ENCODE measurements around the gene MDC1. TPM values are rescaled to one million over a fixed set of nuclear protein-coding genes. Genes with fewer than 3 reads are reported as not detected.
A peak's percentile ranks its signal among the peaks of the same experiment; 100 is the strongest.

The MDC1 gene
- total and polyA plus RNA-seq, 2 of the 13 experiments (the other 11 are each of a cell fraction or from before 2014, with no cell fraction given), result 8.4 to 14.0 TPM

- TF ChIP-seq HIC2 (CRISPR knock-in tag; IDR thresholded peaks at IDR 0.05; ENCODE audit: low read depth) (peak; percentile 57; the same call in 1 of the 2 replicates), ZNF644 (CRISPR knock-in tag; IDR thresholded peaks at IDR 0.05; ENCODE audit: low read depth) (no peak), TOPORS (CRISPR knock-in tag; IDR thresholded peaks at IDR 0.05) (no peak), ARNT2 (CRISPR knock-in tag; IDR thresholded peaks at IDR 0.05; ENCODE audit: low read depth) (peak; percentile 71), LRRFIP1 (CRISPR knock-in tag; conservative IDR thresholded peaks at IDR 0.05) (peak; percentile 69; the same call in 1 of the 2 replicates), KAT2B (IDR thresholded peaks at IDR 0.05; ENCODE audit: borderline replicate concordance, low read depth, low read length) (0 out of 2 replicates have a peak, but pooled peaks have one; percentile 2), GABPB1 (CRISPR knock-in tag; IDR thresholded peaks at IDR 0.05) (peak; percentile 73), ZNF841 (CRISPR knock-in tag; IDR thresholded peaks at IDR 0.05; ENCODE audit: borderline replicate concordance) (no peak; the same call in 1 of the 2 replicates), MED8 (CRISPR knock-in tag; IDR thresholded peaks at IDR 0.05; ENCODE audit: insufficient replicate concordance) (peak; percentile 96), HMGXB4 (CRISPR knock-in tag; IDR thresholded peaks at IDR 0.05; ENCODE audit: borderline replicate concordance in 1 of 2, low read depth in 1 of 2) (peak; percentile 45 to 79; a peak in 2 of 4 replicates), ZNF703 (CRISPR knock-in tag; IDR thresholded peaks at IDR 0.05; ENCODE audit: borderline replicate concordance) (peak; percentile 41; the same call in 1 of the 2 replicates), ZFYVE20 (CRISPR knock-in tag; IDR thresholded peaks at IDR 0.05; ENCODE audit: borderline replicate concordance, low read depth) (no peak), HNRNPLL (IDR thresholded peaks at IDR 0.05; ENCODE audit: low read depth, low read length, poor library complexity, severe bottlenecking) (peak; percentile 62), ZNF317 (CRISPR knock-in tag; IDR thresholded peaks at IDR 0.05) (peak; percentile 88), NFATC3 (CRISPR knock-in tag; IDR thresholded peaks at IDR 0.05) (no peak), CCDC6 (CRISPR knock-in tag; IDR thresholded peaks at IDR 0.05) (peak; percentile 95), ZNF629 (CRISPR knock-in tag; conservative IDR thresholded peaks at IDR 0.05) (peak; percentile 59), TEF (CRISPR knock-in tag; IDR thresholded peaks at IDR 0.05) (peak; percentile 68; the same call in 1 of the 2 replicates), ZNF766 (CRISPR knock-in tag; IDR thresholded peaks at IDR 0.05; ENCODE audit: borderline replicate concordance) (peak; percentile 94), ZNF20 (CRISPR knock-in tag; IDR thresholded peaks at IDR 0.05) (0 out of 2 replicates have a peak, but pooled peaks have one; percentile 85), ZNF274 (CRISPR knock-in tag; IDR thresholded peaks at IDR 0.05) (peak; percentile 1), TBX2 (CRISPR knock-in tag; IDR thresholded peaks at IDR 0.05; ENCODE audit: borderline replicate concordance) (peak; percentile 45; the same call in 1 of the 2 replicates)
Measured at GRCh38 chr6:30744054-30744805, 27.1 kb upstream of the MDC1 start, which contains the start of gene IER3 (continued).

Measured in HepG2 (cell line).